Measurements from ENCODE around the gene SIRT3.

DNA sequence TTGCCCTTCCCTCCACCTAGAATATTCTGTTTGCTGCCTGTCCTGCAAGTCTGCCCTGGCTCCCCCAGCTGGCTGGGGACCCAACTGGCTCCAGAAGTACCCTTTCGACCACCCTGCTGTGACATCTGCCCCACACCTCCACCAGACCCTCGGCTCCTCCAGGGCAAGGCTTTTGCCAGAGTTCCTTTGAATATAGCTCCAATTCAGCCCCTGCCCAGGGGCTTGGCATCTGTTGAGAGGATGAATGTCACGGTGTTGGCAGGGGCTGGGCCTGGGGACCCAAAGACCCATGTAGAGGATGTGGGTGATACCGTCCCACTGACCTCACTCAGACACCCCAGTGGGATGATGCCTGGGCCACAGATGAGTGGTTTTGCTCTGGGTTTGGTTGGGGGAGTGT is 46.0 kb upstream of the SIRT3 start:
- TF ChIP-seq, protein P1, sequence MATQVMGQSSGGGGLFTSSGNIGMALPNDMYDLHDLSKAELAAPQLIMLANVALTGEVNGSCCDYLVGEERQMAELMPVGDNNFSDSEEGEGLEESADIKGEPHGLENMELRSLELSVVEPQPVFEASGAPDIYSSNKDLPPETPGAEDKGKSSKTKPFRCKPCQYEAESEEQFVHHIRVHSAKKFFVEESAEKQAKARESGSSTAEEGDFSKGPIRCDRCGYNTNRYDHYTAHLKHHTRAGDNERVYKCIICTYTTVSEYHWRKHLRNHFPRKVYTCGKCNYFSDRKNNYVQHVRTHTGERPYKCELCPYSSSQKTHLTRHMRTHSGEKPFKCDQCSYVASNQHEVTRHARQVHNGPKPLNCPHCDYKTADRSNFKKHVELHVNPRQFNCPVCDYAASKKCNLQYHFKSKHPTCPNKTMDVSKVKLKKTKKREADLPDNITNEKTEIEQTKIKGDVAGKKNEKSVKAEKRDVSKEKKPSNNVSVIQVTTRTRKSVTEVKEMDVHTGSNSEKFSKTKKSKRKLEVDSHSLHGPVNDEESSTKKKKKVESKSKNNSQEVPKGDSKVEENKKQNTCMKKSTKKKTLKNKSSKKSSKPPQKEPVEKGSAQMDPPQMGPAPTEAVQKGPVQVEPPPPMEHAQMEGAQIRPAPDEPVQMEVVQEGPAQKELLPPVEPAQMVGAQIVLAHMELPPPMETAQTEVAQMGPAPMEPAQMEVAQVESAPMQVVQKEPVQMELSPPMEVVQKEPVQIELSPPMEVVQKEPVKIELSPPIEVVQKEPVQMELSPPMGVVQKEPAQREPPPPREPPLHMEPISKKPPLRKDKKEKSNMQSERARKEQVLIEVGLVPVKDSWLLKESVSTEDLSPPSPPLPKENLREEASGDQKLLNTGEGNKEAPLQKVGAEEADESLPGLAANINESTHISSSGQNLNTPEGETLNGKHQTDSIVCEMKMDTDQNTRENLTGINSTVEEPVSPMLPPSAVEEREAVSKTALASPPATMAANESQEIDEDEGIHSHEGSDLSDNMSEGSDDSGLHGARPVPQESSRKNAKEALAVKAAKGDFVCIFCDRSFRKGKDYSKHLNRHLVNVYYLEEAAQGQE (IDR thresholded peaks at IDR 0.05; ENCODE audit: borderline replicate concordance in 1 of 2, low read depth in 1 of 2, low read length in 2 of 2), result no peak
- no peak for TF ChIP-seq FOXA3 (CRISPR knock-in tag; IDR thresholded peaks at IDR 0.05)
- TF ChIP-seq, protein P2, sequence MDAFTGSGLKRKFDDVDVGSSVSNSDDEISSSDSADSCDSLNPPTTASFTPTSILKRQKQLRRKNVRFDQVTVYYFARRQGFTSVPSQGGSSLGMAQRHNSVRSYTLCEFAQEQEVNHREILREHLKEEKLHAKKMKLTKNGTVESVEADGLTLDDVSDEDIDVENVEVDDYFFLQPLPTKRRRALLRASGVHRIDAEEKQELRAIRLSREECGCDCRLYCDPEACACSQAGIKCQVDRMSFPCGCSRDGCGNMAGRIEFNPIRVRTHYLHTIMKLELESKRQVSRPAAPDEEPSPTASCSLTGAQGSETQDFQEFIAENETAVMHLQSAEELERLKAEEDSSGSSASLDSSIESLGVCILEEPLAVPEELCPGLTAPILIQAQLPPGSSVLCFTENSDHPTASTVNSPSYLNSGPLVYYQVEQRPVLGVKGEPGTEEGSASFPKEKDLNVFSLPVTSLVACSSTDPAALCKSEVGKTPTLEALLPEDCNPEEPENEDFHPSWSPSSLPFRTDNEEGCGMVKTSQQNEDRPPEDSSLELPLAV (CRISPR knock-in tag; conservative IDR thresholded peaks at IDR 0.05; ENCODE audit: low read depth), result no peak
- TF ChIP-seq HCFC1 (IDR thresholded peaks at IDR 0.05; ENCODE audit: low read depth, low read length), result no peak
- TF ChIP-seq, protein P3, sequence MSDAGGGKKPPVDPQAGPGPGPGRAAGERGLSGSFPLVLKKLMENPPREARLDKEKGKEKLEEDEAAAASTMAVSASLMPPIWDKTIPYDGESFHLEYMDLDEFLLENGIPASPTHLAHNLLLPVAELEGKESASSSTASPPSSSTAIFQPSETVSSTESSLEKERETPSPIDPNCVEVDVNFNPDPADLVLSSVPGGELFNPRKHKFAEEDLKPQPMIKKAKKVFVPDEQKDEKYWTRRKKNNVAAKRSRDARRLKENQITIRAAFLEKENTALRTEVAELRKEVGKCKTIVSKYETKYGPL (CRISPR knock-in tag; IDR thresholded peaks at IDR 0.05), result no peak
- TF ChIP-seq ZNF263 (CRISPR knock-in tag; IDR thresholded peaks at IDR 0.05), result no peak
- no peak for TF ChIP-seq ZNF274 (CRISPR knock-in tag; IDR thresholded peaks at IDR 0.05)
- TF ChIP-seq POLR2A (IDR thresholded peaks at IDR 0.05; ENCODE audit: insufficient read depth in 1 of 2, low read depth in 2 of 2, low read length in 2 of 2), result no peak
- TF ChIP-seq ESRRA (CRISPR knock-in tag; IDR thresholded peaks at IDR 0.05; ENCODE audit: low read depth), result no peak
- TF ChIP-seq ZNF160 (CRISPR knock-in tag; IDR thresholded peaks at IDR 0.05), result no peak
- no peak for TF ChIP-seq SUZ12 (IDR thresholded peaks at IDR 0.05; ENCODE audit: low read depth, low read length)
- TF ChIP-seq CEBPG (CRISPR knock-in tag; IDR thresholded peaks at IDR 0.05), result no peak
